H9 (cell line): ENCODE measurements around the gene ACADL. TPM values are rescaled to one million over a fixed set of nuclear protein-coding genes. Genes with fewer than 3 reads are reported as not detected.

Source experiments
- DNase-seq: peaks from one replicate; pipeline ENCODE4 v3.0.0-alpha.2; 2017
- H2AFZ ChIP-seq: one replicate; pipeline ENCODE4 v1.6.1; 2013; ENCODE audit warnings: mild to moderate bottlenecking, low read length, control low read depth, moderate library complexity
- H2AK5ac ChIP-seq: 2 replicates; pipeline ENCODE4 v1.6.1; 2013; ENCODE audit warnings: low read length, control low read depth, mixed read lengths; ENCODE audit not compliant: insufficient read length
- H2BK120ac ChIP-seq: one replicate; pipeline ENCODE4 v1.6.1; 2013; ENCODE audit warnings: low read depth, mild to moderate bottlenecking, low read length, control low read depth, inconsistent platforms; ENCODE audit not compliant: poor library complexity, severe bottlenecking
- H2BK12ac ChIP-seq: 2 replicates; pipeline ENCODE4 v1.6.1; 2013; ENCODE audit warnings: low read length, control low read depth, mixed read lengths, low read depth; ENCODE audit not compliant: insufficient read length
- H2BK15ac ChIP-seq: 2 replicates; pipeline ENCODE4 v1.6.1; 2013; ENCODE audit warnings: low read depth, low read length, control low read depth
- H2BK20ac ChIP-seq: one replicate; pipeline ENCODE4 v1.6.1; 2013; ENCODE audit warnings: low read depth, mild to moderate bottlenecking, low read length, control low read depth, inconsistent platforms; ENCODE audit not compliant: poor library complexity, severe bottlenecking
- H2BK5ac ChIP-seq: 2 replicates; pipeline ENCODE4 v1.6.1; 2013; ENCODE audit warnings: low read length, control low read depth, mixed read lengths; ENCODE audit not compliant: insufficient read length
- H3K14ac ChIP-seq: 2 replicates; pipeline ENCODE4 v1.6.1; 2013; ENCODE audit warnings: low read length, control low read depth; ENCODE audit not compliant: insufficient read depth
- H3K18ac ChIP-seq: 2 replicates; pipeline ENCODE4 v1.6.1; 2013; ENCODE audit warnings: low read depth, mild to moderate bottlenecking, mixed read lengths, low read length, control low read depth; ENCODE audit not compliant: insufficient read length
- H3K23ac ChIP-seq: 2 replicates; pipeline ENCODE4 v1.6.1; 2013; ENCODE audit warnings: low read length, control low read depth, mixed read lengths, low read depth; ENCODE audit not compliant: insufficient read length
- H3K23me2 ChIP-seq: 2 replicates; pipeline ENCODE4 v1.6.1; 2013; ENCODE audit warnings: low read depth, mild to moderate bottlenecking, mixed read lengths, low read length, control low read depth; ENCODE audit not compliant: insufficient read length, poor library complexity, severe bottlenecking
- H3K27ac ChIP-seq: 2 replicates; pipeline ENCODE4 v1.5.1; 2013; ENCODE audit warnings: low read length, control low read depth, mixed read lengths, low read depth; ENCODE audit not compliant: insufficient read length
- H3K27me3 ChIP-seq: 2 replicates; pipeline ENCODE4 v1.6.1; 2013; ENCODE audit warnings: low read length, control low read depth, inconsistent platforms; ENCODE audit not compliant: insufficient read depth
- H3K4ac ChIP-seq: 2 replicates; pipeline ENCODE4 v1.6.1; 2013; ENCODE audit warnings: low read depth, mild to moderate bottlenecking, control low read depth, inconsistent platforms, low read length, moderate library complexity
- H3K4me1 ChIP-seq: 2 replicates; pipeline ENCODE4 v1.6.1; 2013; ENCODE audit warnings: low read length, control low read depth, inconsistent platforms; ENCODE audit not compliant: insufficient read depth
- H3K4me2 ChIP-seq: 2 replicates; pipeline ENCODE4 v1.6.1; 2013; ENCODE audit warnings: low read length, control low read depth, mixed read lengths; ENCODE audit not compliant: insufficient read length, insufficient read depth
- H3K56ac ChIP-seq: 2 replicates; pipeline ENCODE4 v1.6.1; 2013; ENCODE audit warnings: low read depth, mild to moderate bottlenecking, mixed read lengths, low read length, control low read depth; ENCODE audit not compliant: insufficient read length
- H3K79me1 ChIP-seq: 2 replicates; pipeline ENCODE4 v1.6.1; 2013; ENCODE audit warnings: low read depth, mild to moderate bottlenecking, moderate library complexity, low read length, control low read depth, inconsistent platforms; ENCODE audit not compliant: insufficient read depth, poor library complexity, severe bottlenecking
- H3K79me2 ChIP-seq: 2 replicates; pipeline ENCODE4 v1.6.1; 2013; ENCODE audit warnings: low read length, control low read depth, inconsistent platforms; ENCODE audit not compliant: insufficient read depth
- H3K9ac ChIP-seq: 2 replicates; pipeline ENCODE4 v1.6.1; 2013; ENCODE audit warnings: low read length, control low read depth, mixed read lengths; ENCODE audit not compliant: insufficient read length; ENCODE audit errors: extremely low read depth
- H3K9me3 ChIP-seq: one replicate; pipeline ENCODE4 v1.6.1; 2013; ENCODE audit warnings: low read depth, low read length, inconsistent platforms; ENCODE audit not compliant: control insufficient read depth
- H3T11ph ChIP-seq: one replicate; pipeline ENCODE4 v1.6.1; 2013; ENCODE audit warnings: mild to moderate bottlenecking, low read length, control low read depth, inconsistent platforms
- H4K20me1 ChIP-seq: one replicate; pipeline ENCODE4 v1.6.1; 2013; ENCODE audit not compliant: control insufficient read depth, insufficient read length, insufficient read depth
- H4K5ac ChIP-seq: 2 replicates; pipeline ENCODE4 v1.6.1; 2013; ENCODE audit warnings: low read depth, mild to moderate bottlenecking, mixed read lengths, low read length, control low read depth; ENCODE audit not compliant: insufficient read length
- H4K8ac ChIP-seq: replicated peaks from 2 replicates; pipeline ENCODE4 v1.6.1; 2013; ENCODE audit warnings: low read length, control low read depth, mixed read lengths, low read depth; ENCODE audit not compliant: insufficient read length
- H4K91ac ChIP-seq: 2 replicates; pipeline ENCODE4 v1.6.1; 2013; ENCODE audit warnings: low read depth, mild to moderate bottlenecking, moderate library complexity, mixed read lengths, low read length, control low read depth; ENCODE audit not compliant: insufficient read length
- H3K27ac Mint-ChIP-seq, 3 experiments: 2 replicates in 2 of 3; 3 replicates in 1 of 3; pipeline ENCODE4 v1.8.0; 2020 to 2021; ENCODE audit warnings: mixed read lengths in 3 of 3, mild to moderate bottlenecking in 1 of 3, moderate library complexity in 1 of 3
- H3K27me3 Mint-ChIP-seq: 2 replicates; pipeline ENCODE4 v1.8.0; 2021; ENCODE audit warnings: low read depth, mild to moderate bottlenecking, moderate library complexity, mixed read lengths
- H3K36me3 Mint-ChIP-seq, 3 experiments: 2 replicates in 2 of 3; 3 replicates in 1 of 3; pipeline ENCODE4 v1.8.0; 2020 to 2021; ENCODE audit warnings: low read depth in 3 of 3, mixed read lengths in 3 of 3; ENCODE audit not compliant: insufficient read depth in 1 of 3
- H3K4me1 Mint-ChIP-seq, 2 experiments: 2 replicates each; pipeline ENCODE4 v1.8.0; 2020; ENCODE audit warnings: mixed read lengths in 2 of 2
- H3K4me3 Mint-ChIP-seq, 2 experiments: 2 replicates in 1 of 2; 3 replicates in 1 of 2; pipeline ENCODE4 v1.8.0; 2020 to 2021; ENCODE audit warnings: mild to moderate bottlenecking in 2 of 2, mixed read lengths in 2 of 2, moderate library complexity in 1 of 2
- H3K9me3 Mint-ChIP-seq, 2 experiments: 2 replicates in 1 of 2; 3 replicates in 1 of 2; pipeline ENCODE4 v1.8.0; 2020; ENCODE audit warnings: mild to moderate bottlenecking in 2 of 2, mixed read lengths in 2 of 2, moderate library complexity in 1 of 2
- CTCF ChIP-seq: fragments of 200-600 bp; sonication (generic); conservative IDR thresholded peaks from 3 replicates; pipeline ENCODE4 v1.8.0; 2021; ENCODE audit warnings: antibody characterized with exemption, mild to moderate bottlenecking
- WGBS: extraction: QIAGEN DNeasy Blood & Tissue Kit; methylation state at CpG from one replicate; pipeline ENCODE4 v1.1.7; 2013; ENCODE audit warnings: missing lambda C conversion rate, low lambda C conversion rate, mixed read lengths; ENCODE audit not compliant: insufficient read length; ENCODE audit errors: extremely low coverage; 5-methylcytosine and 5-hydroxymethylcytosine counted together
- total RNA-seq: library from RNA; stranded (reverse); gene quantifications from 2 replicates; pipeline ENCODE4 v1.2.1, GENCODE V29; 2021

ACADL gene
- total RNA-seq, 1 experiment from 2014 or later: 0.26 TPM

GRCh38 chr2:210167227-210167626 lies 58.0 kb downstream of the ACADL start:
- H2BK20ac ChIP-seq: no peak overlapping the region
- H3K27me3 ChIP-seq: no peaks in the 10 kb centered on the region
- peaks cover 15% of the 10 kb centered on the region for H3K23me2 ChIP-seq
- no peak overlapping the region for H2AK5ac ChIP-seq
- H4K8ac ChIP-seq: no peak overlapping the region
- Mint-ChIP-seq H3K4me1 (peaks cover 24 to 27% of the 10 kb centered on the region in 2 experiments), H3K4me3 (no peak overlapping the region), H3K27me3 (no peaks in the 10 kb centered on the region), H3K27ac (no peak overlapping the region), H3K9me3 (no peaks in the 10 kb centered on the region; a peak in 2 of 5 replicates), H3K36me3 (no peaks in the 10 kb centered on the region)
- no peak overlapping the region for H3K4me2 ChIP-seq
- H4K91ac ChIP-seq: no peak overlapping the region
- H3K9ac ChIP-seq: no peak overlapping the region
- no peak overlapping the region for H3T11ph ChIP-seq
- H2BK15ac ChIP-seq: no peak overlapping the region
- H3K56ac ChIP-seq: no peak overlapping the region
- no peak overlapping the region for H3K27ac ChIP-seq
- H4K5ac ChIP-seq: no peak overlapping the region
- no peaks in the 10 kb centered on the region for H3K79me2 ChIP-seq
- no peak for TF ChIP-seq CTCF
- no peak overlapping the region for H3K23ac ChIP-seq
- no peak overlapping the region for H3K4ac ChIP-seq
- no peak overlapping the region for H2BK12ac ChIP-seq
- no peaks in the 10 kb centered on the region for H4K20me1 ChIP-seq
- DNase-seq: no peak
- H3K18ac ChIP-seq: no peak overlapping the region
- H3K9me3 ChIP-seq: no peaks in the 10 kb centered on the region
- H2AFZ ChIP-seq: no peak overlapping the region
- no peak overlapping the region for H2BK120ac ChIP-seq
- peaks cover 6% of the 10 kb centered on the region for H3K79me1 ChIP-seq
- WGBS: no CpG with 5 or more reads among the region's 1 CpG
- H3K14ac ChIP-seq: no peak overlapping the region
- H3K4me1 ChIP-seq: no peaks in the 10 kb centered on the region
- no peak overlapping the region for H2BK5ac ChIP-seq
